Karpas-422 (cell line): ENCODE measurements around the gene CCDC97. TPM values are rescaled to one million over a fixed set of nuclear protein-coding genes. Genes with fewer than 3 reads are reported as not detected.
A peak's percentile ranks its signal among the peaks of the same experiment; 100 is the strongest.

Experiments
- DNase-seq: peaks from one replicate; pipeline ENCODE4 v3.0.0-alpha.2; 2015
- H2AFZ ChIP-seq: fragments of 200-600 bp; sonication (generic); 2 replicates; pipeline ENCODE4 v1.6.1; 2014; ENCODE audit warnings: antibody characterized with exemption, low read length, mixed read lengths
- H3K27ac ChIP-seq: fragments of 200-600 bp; sonication (generic); 2 replicates; pipeline ENCODE4 v1.5.1; 2014; ENCODE audit warnings: mild to moderate bottlenecking, low read length, moderate library complexity
- H3K27me3 ChIP-seq: fragments of 200-600 bp; sonication (generic); 2 replicates; pipeline ENCODE4 v1.6.1; 2014; ENCODE audit warnings: low read length, mixed read lengths
- H3K36me3 ChIP-seq: fragments of 200-600 bp; sonication (generic); 2 replicates; pipeline ENCODE4 v1.6.1; 2014; ENCODE audit warnings: low read length, mixed read lengths; ENCODE audit not compliant: insufficient read depth
- H3K4me1 ChIP-seq: fragments of 200-600 bp; sonication (generic); 2 replicates; pipeline ENCODE4 v1.6.1; 2014; ENCODE audit warnings: mild to moderate bottlenecking, low read length, mixed read lengths
- H3K4me2 ChIP-seq: fragments of 200-600 bp; sonication (generic); 2 replicates; pipeline ENCODE4 v1.6.1; 2014; ENCODE audit warnings: low read length, low read depth, mild to moderate bottlenecking; ENCODE audit not compliant: poor library complexity, severe bottlenecking
- H3K4me3 ChIP-seq: fragments of 200-600 bp; sonication (generic); 2 replicates; pipeline ENCODE4 v1.5.1; 2014; ENCODE audit warnings: mild to moderate bottlenecking, antibody characterized with exemption, low read length, mixed read lengths
- H3K79me2 ChIP-seq: fragments of 200-600 bp; sonication (generic); 2 replicates; pipeline ENCODE4 v1.6.1; 2014; ENCODE audit warnings: mild to moderate bottlenecking, low read length, mixed read lengths
- H3K9ac ChIP-seq: fragments of 200-600 bp; sonication (generic); 2 replicates; pipeline ENCODE4 v1.6.0; 2014; ENCODE audit warnings: low read length
- H3K9me2 ChIP-seq: fragments of 200-600 bp; sonication (generic), shearing (Covaris generic); replicated peaks from 2 replicates; pipeline ENCODE4 v1.6.0; 2014; ENCODE audit warnings: mild to moderate bottlenecking, low read length, moderate library complexity; ENCODE audit not compliant: insufficient read depth
- H3K9me3 ChIP-seq: fragments of 300-700, 200-600 bp; sonication (generic); 2 replicates; pipeline ENCODE4 v1.6.1; 2014; ENCODE audit warnings: low read length, mixed read lengths
- H4K20me1 ChIP-seq: fragments of 200-600 bp; sonication (generic); 2 replicates; pipeline ENCODE4 v1.6.1; 2014; ENCODE audit warnings: mild to moderate bottlenecking, antibody characterized with exemption, low read length, low read depth; ENCODE audit not compliant: insufficient read depth
- total RNA-seq: library from RNA; depleted of rRNA; stranded (reverse); fragments of >200 nt; shearing (Covaris generic); gene quantifications from 2 replicates; pipeline ENCODE4 v1.2.3, GENCODE V29; 2014; ENCODE audit warnings: low replicate concordance

The CCDC97 gene
- total RNA-seq, 1 experiment from 2014 or later: 15.5 TPM

DNA sequence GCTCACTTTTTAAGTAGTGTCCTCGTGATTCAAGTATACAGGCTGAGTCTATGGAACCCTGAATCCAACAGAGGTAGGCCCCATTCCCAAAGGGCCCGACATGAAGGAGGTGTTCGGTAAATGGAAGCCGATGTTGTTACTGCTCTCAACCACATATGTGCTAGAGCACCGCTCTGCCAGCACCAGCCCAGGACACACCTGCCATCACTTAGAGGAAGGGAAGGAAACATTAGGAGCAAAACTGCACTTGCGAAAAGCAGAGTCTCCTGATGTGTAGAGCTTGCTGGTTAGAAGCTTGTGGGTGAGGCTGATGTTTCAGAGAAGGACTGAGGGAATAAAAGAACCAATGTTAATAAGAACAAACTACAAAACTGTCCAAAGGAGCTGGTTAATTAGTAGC lies 9.4 kb upstream of the CCDC97 start:
- peaks cover 29% of the 10 kb centered on the region for H3K4me1 ChIP-seq
- no peaks in the 10 kb centered on the region for H3K9me2 ChIP-seq
- H3K36me3 ChIP-seq: peaks cover 45% of the 10 kb centered on the region; the same call in 1 of the 2 replicates
- no peak overlapping the region for H3K9ac ChIP-seq
- H3K9me3 ChIP-seq: no peaks in the 10 kb centered on the region
- no peaks in the 10 kb centered on the region; the same call in 1 of the 2 replicates for H4K20me1 ChIP-seq
- H3K4me3 ChIP-seq: no peak overlapping the region
- H2AFZ ChIP-seq: no peak overlapping the region
- no peak overlapping the region for H3K4me2 ChIP-seq
- H3K79me2 ChIP-seq: peaks cover 30% of the 10 kb centered on the region
- no peak overlapping the region for H3K27ac ChIP-seq
- no peaks in the 10 kb centered on the region for H3K27me3 ChIP-seq
- DNase-seq: no peak

DNA sequence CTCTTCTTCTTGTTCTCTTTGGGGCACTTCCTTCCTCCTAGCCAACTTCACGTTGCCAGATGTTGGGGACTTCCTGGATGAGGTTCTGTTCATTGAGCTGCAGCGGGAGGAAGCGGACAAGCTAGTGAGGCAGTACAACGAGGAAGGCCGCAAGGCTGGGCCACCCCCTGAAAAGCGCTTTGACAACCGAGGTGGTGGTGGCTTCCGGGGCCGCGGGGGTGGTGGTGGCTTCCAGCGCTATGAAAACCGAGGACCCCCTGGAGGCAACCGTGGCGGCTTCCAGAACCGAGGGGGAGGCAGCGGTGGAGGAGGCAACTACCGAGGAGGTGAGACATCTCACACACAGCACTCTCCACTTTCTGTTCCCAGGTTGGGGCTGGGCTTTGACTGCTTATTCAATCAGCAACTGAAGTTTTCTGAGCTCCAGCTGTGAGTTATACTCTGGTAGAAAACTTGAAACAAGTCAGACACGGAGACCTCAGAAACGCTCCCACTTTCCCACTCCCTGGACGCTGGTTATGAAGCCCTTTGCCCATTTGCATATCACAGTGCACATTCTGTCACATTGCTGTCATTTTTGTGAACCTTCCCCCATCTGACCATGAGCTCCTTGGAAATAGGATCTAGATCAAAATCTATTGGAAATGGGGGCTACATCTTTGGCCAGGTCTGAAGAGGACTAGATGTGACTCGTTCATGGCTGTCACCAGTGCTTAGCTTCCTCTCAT lies 7.2 kb upstream of the CCDC97 start:
- no peaks in the 10 kb centered on the region; the same call in 1 of the 2 replicates for H4K20me1 ChIP-seq
- no peak overlapping the region for H3K9ac ChIP-seq
- no peak for DNase-seq
- H3K4me3 ChIP-seq: no peak overlapping the region
- H2AFZ ChIP-seq: no peak overlapping the region
- no peak overlapping the region for H3K27ac ChIP-seq
- H3K79me2 ChIP-seq: peaks cover 21% of the 10 kb centered on the region
- peaks cover 49% of the 10 kb centered on the region; the same call in 1 of the 2 replicates for H3K36me3 ChIP-seq
- no peak overlapping the region for H3K4me2 ChIP-seq
- peaks cover 9% of the 10 kb centered on the region for H3K4me1 ChIP-seq
- no peaks in the 10 kb centered on the region for H3K27me3 ChIP-seq
- H3K9me3 ChIP-seq: no peaks in the 10 kb centered on the region
- no peaks in the 10 kb centered on the region for H3K9me2 ChIP-seq

DNA sequence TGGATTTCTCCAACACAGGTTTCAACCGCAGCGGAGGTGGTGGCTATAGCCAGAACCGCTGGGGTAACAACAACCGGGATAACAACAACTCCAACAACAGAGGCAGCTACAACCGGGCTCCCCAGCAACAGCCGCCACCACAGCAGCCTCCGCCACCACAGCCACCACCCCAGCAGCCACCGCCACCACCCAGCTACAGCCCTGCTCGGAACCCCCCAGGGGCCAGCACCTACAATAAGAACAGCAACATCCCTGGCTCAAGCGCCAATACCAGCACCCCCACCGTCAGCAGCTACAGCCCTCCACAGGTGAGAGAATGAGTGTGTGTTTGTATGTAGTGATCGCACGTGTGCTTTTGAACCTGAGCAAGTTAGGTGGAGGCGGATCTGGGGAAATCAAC lies 6.0 kb upstream of the CCDC97 start:
- peaks cover 12% of the 10 kb centered on the region; the same call in 1 of the 2 replicates for H3K79me2 ChIP-seq
- no peak overlapping the region for H3K9ac ChIP-seq
- H3K27ac ChIP-seq: no peak overlapping the region
- no peaks in the 10 kb centered on the region for H3K9me2 ChIP-seq
- H3K36me3 ChIP-seq: peaks cover 37% of the 10 kb centered on the region; the same call in 1 of the 2 replicates
- H3K27me3 ChIP-seq: no peaks in the 10 kb centered on the region
- no peaks in the 10 kb centered on the region for H3K9me3 ChIP-seq
- no peak for DNase-seq
- no peak overlapping the region for H3K4me3 ChIP-seq
- H3K4me2 ChIP-seq: no peak overlapping the region
- peaks cover 14% of the 10 kb centered on the region for H3K4me1 ChIP-seq
- H4K20me1 ChIP-seq: no peaks in the 10 kb centered on the region; the same call in 1 of the 2 replicates
- H2AFZ ChIP-seq: no peak overlapping the region

DNA sequence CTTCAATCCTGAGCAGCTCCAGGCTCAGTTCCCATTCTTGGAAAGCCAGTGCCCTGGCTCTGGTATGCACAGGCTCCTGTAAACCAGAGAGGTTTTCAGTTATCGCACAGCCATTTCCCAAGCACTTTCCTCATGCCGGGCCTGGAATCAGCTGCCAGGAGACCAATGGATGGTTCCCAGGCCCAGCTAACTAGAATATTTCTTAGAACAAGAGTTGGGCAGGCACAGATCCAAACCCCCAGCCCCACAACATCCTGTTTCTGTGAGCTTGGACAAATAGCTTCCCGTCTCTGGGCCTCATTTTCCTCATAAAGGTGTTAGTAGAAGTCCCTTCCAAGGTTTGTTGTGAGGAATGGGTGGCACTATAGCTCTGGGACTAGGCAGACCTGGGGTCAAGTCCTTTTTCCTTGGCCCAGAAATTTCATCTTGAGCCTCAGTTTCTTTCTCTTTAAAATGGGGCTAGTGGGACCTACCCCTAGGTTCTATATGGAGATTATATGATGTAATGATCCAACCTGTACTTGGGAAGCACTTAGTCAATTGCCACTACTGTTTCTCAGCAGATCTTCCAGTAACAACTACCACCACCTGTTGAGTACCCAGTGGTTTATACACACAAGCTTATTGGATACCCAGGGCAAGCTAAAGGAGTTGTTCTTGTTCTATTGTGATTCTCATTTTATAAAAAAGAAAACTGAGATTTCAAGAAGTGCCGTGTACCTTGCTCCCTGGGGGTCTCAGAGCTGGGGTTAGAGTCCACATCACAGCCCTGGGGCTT lies 5.1 kb upstream of the CCDC97 start:
- Histone ChIP-seq H4K20me1 (no peaks in the 10 kb centered on the region; the same call in 1 of the 2 replicates), H3K4me1 (peaks cover 22% of the 10 kb centered on the region), H3K9me3 (no peaks in the 10 kb centered on the region), H3K27me3 (no peaks in the 10 kb centered on the region), H3K79me2 (peaks cover 3% of the 10 kb centered on the region; the same call in 1 of the 2 replicates), H3K27ac (no peak overlapping the region), H2AFZ (no peak overlapping the region), H3K4me3 (no peak overlapping the region), H3K9me2 (no peaks in the 10 kb centered on the region), H3K9ac (no peak overlapping the region), H3K4me2 (no peak overlapping the region), H3K36me3 (peaks cover 28% of the 10 kb centered on the region; the same call in 1 of the 2 replicates)
- DNase-seq: peak; percentile 39

DNA sequence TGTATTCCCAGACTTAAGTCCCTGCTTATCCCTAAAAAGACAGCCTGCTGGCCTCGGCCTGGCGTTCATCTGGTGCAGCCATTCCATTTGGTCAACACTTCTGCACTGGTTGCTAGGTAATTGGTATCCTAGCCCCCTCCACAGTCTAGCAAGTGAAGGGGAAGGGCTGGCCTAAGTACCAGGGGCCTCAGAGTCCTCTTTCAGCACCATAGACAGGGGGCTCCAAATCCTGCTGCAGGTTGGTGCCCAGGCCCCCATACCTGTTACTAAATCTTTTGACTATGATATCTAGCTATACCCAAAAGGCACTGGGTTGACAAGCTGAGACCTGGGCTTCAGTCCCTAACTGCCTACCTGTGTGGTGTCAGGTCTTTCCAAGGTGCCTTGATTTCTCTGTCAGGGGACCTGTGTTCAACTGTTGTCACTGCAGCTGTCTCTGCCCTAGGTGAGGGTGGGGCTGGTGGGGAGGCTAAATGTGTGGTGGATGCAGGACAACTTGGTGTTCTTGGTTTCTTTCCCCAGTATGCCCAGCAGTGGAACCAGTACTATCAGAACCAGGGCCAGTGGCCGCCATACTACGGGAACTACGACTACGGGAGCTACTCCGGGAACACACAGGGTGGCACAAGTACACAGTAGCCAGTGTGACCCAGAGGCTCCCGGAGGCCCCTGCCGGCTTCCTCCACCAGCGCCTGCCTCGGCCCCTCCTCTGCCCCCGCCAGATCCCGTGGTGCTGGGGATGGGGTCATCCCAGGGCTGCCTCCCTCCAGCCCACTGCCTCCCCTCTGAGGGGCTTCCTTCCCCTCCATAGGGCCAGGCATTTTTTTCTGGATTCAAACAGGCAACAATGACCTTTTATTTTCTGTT lies 3.8 kb upstream of the CCDC97 start:
- no peaks in the 10 kb centered on the region for H3K27me3 ChIP-seq
- no peak for DNase-seq
- H4K20me1 ChIP-seq: no peaks in the 10 kb centered on the region
- H3K4me3 ChIP-seq: no peak overlapping the region
- no peak overlapping the region for H3K4me2 ChIP-seq
- no peaks in the 10 kb centered on the region for H3K9me2 ChIP-seq
- H3K36me3 ChIP-seq: peaks cover 16% of the 10 kb centered on the region; the same call in 1 of the 2 replicates
- peaks cover 27% of the 10 kb centered on the region for H3K4me1 ChIP-seq
- peaks cover 9% of the 10 kb centered on the region for H3K79me2 ChIP-seq
- no peak overlapping the region for H3K27ac ChIP-seq
- H2AFZ ChIP-seq: no peak overlapping the region
- no peak overlapping the region for H3K9ac ChIP-seq
- H3K9me3 ChIP-seq: no peaks in the 10 kb centered on the region

DNA sequence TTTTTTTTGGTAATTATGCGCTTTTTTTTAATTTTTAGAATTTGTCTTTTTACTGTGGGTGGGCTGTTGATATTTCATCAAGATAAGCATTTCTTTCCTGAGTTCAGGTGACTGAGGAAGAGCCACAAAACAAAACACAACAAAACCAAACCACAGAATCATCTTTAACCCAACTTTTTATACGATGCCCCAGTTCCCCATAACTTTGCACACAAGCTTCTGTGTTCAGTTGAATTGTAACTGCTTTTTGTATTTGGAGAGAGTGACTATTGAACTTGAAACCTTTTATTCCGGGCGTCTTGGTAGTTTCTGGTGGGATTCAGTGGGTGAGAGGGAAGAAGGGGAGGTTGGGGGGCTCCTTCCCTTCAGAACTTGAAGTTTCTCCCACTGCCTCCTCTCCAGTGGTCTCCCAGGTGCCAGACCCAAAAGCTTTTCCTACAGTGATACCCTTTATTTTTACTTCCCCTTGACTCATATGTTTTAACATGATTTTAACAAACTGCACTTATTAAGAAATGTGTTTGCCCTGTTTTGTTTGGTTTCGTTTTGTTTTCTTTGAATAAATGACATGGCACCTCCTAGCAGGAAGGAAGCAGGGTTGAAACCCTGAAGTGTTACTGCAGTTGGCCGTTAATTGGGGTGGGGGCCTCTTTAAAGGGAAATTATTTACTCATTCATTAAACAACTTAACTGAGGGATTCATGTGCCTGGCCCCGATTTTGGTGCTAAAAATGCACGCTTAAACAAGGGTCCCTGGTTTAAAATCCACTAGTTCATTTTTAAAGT lies 2.7 kb upstream of the CCDC97 start:
- H3K36me3 ChIP-seq: peaks cover 14% of the 10 kb centered on the region; the same call in 1 of the 2 replicates
- H2AFZ ChIP-seq: no peak overlapping the region
- H3K9me3 ChIP-seq: no peaks in the 10 kb centered on the region
- H3K4me3 ChIP-seq: no peak overlapping the region
- H4K20me1 ChIP-seq: no peaks in the 10 kb centered on the region
- peaks cover 21% of the 10 kb centered on the region for H3K79me2 ChIP-seq
- H3K4me1 ChIP-seq: peaks cover 33% of the 10 kb centered on the region
- no peak overlapping the region for H3K4me2 ChIP-seq
- H3K9me2 ChIP-seq: no peaks in the 10 kb centered on the region
- H3K9ac ChIP-seq: peak overlapping the region; percentile 28; the same call in 1 of the 2 replicates
- peak overlapping the region; percentile 77 for H3K27ac ChIP-seq
- no peaks in the 10 kb centered on the region for H3K27me3 ChIP-seq
- peak; percentile 39 for DNase-seq

DNA sequence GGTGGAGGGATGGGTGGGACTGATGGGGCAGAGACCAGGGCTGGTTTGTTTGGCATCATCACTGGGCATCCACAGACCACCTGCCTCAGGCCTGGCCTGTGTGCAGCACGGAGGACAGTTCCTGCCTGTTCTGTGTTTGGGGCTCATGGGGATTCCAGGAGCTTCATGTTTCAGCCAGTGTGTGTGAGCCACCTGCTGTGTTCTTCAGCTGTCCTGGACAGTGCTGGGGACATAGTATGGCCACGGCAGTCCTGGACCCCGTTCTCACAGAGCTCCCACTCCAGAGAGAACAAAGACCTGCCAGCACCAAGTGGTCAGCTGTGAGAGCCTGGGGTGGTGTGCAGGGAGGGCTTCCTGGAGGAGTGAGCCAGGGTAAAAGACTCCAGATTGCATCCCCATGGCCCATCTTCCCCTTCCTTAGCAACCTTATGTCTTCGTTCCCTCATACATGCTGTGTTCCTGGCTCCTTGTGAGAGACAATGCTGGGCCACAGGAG lies 2.0 kb upstream of the CCDC97 start:
- H3K4me3 ChIP-seq: no peak overlapping the region
- no peak for DNase-seq
- no peak overlapping the region for H2AFZ ChIP-seq
- no peaks in the 10 kb centered on the region for H3K27me3 ChIP-seq
- H3K9ac ChIP-seq: peak overlapping the region; percentile 28; the same call in 1 of the 2 replicates
- H3K9me3 ChIP-seq: no peaks in the 10 kb centered on the region
- no peak overlapping the region for H3K4me2 ChIP-seq
- peak overlapping the region; percentile 77 for H3K27ac ChIP-seq
- no peaks in the 10 kb centered on the region for H4K20me1 ChIP-seq
- peaks cover 33% of the 10 kb centered on the region for H3K4me1 ChIP-seq
- peaks cover 17% of the 10 kb centered on the region; the same call in 1 of the 2 replicates for H3K36me3 ChIP-seq
- peaks cover 28% of the 10 kb centered on the region for H3K79me2 ChIP-seq
- no peaks in the 10 kb centered on the region for H3K9me2 ChIP-seq
